ENCODE data around the gene TTC34. TPM values are rescaled to one million over a fixed set of nuclear protein-coding genes. Genes with fewer than 3 reads are reported as not detected.

The TTC34 gene
- total and polyA plus RNA-seq, 5 experiments from 2014 or later, result 0.03 to 6.2 (median 0.37) TPM

DNA sequence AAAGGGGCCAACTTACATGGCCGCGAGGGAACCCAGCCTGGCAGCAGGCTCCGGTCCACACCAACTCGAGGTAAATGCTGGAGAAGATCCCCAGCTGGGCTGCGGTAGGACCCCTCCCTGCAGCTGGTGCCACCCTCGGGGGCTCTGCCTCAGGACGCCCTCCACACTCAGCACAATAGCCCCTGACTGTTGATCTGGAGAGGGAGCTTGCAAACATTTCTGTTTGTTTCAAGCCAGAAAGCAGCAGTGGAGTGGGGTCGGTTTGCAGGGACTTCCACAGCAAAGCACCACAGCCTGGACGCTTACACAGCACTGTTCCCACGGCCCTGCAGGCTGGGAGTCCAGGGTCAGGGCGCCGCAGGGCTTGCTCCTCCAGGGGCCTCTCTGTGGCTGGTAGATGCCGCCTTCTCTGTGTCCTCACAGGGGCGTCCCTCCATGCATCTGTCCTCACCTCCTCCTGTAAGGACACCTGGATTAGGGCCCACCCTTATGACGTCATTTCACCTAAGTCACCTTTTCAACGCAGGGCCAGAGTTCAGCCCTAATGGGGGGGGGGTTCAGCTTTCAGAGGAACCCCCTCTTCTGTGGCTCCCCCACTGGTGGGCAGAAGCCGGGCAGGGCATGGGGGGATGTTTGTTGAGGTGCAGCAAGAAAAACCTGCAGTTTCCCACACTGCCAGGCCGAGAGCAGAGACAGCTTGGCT lies 24.1 kb upstream of the TTC34 start:
- peaks cover 0 to 6% (median 6%) of the 10 kb centered on the region in 4 donors for H3K4me1 Mint-ChIP-seq
- peak in 1 of 10 donors; percentile 51 for DNase-seq
- H3K27ac Mint-ChIP-seq, result peak overlapping the region in 1 of 10 donors; percentile 31
- POLR2A ChIA-PET, result no interaction called here
- H3K27me3 Mint-ChIP-seq, result peaks cover 2 to 11% (median 8%) of the 10 kb centered on the region in 5 donors
- peaks cover 0 to 13% (median 10%) of the 10 kb centered on the region in 9 donors for H3K9me3 Mint-ChIP-seq
- no peak overlapping the region for H3K4me3 Mint-ChIP-seq
- no peak for ATAC-seq
- H3K36me3 Mint-ChIP-seq, result peaks cover 0 to 3% (median 0%) of the 10 kb centered on the region in 3 donors

DNA sequence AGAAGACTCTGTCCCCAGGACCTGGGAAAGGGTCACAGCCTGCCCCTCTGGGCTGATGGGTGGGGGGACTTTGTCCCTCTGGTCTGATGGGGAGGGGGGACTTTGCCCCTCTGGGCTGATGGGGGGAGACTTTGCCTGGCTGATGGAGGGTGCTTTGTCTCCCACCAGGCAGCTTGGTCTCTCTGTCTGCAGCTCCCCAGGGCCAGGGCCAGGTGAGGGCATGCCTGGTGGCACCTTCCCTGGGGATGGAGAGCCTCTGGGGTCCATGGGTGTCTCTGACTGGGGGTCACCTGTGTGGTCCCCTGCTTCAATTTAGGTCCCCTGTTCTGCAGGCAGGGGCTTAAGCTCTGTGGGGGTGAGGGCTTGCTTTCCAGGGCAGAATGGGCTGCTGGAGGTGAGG lies 23.5 kb upstream of the TTC34 start:
- Mint-ChIP-seq H3K4me1 (peaks cover 0 to 6% (median 6%) of the 10 kb centered on the region in 4 donors), H3K9me3 (peaks cover 0 to 13% (median 9%) of the 10 kb centered on the region in 9 donors), H3K36me3 (peaks cover 0 to 3% (median 0%) of the 10 kb centered on the region in 3 donors), H3K4me3 (peak overlapping the region in 1 of 10 donors; percentile 14), H3K27me3 (peaks cover 2 to 11% (median 8%) of the 10 kb centered on the region in 5 donors), H3K27ac (peak overlapping the region in 1 of 10 donors; percentile 31)
- ATAC-seq, result no peak
- POLR2A ChIA-PET, result no interaction called here
- DNase-seq, result peak in 1 of 10 donors; percentile 53

DNA sequence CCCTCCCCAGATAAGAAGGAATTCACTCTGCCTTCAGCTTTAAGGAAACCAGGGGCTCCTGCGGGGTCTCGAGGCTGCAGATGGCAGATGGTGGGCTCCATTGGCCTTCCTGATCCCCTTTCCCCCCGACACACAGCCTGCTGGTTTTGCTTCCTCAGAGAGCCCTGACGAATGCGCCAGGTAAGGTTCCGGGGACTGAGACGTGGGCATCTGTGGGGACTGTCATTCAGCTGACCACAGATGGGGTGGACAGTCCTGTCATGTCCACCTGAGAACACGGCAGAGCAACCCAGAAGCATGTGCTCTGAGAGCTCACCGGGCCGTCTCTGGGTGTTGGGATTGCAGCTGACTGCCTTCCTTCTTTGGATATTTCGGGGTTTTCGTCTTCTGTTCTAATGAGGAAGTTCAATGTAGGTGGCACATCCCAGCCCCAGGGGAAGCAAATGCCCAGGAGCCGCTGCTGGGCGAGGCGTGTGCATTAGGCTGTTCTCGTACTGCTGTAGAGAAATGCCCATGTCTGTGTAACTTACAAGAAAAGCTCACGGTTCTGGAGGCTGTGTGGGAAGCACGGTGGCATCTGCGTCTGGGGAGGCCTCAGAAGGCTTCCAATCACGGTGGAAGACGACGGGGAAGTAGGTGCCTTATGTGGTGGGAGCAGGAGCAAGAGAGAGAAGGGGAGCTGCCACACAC lies 22.6 kb upstream of the TTC34 start:
- POLR2A ChIA-PET, result no interaction called here
- ATAC-seq (no peak), DNase-seq (peak in 1 of 10 donors; percentile 38)
- Mint-ChIP-seq H3K4me3 (no peak overlapping the region), H3K27me3 (peaks cover 2 to 12% (median 9%) of the 10 kb centered on the region in 5 donors), H3K27ac (peak overlapping the region in 2 of 10 donors; percentile 37 to 88), H3K9me3 (peaks cover 0 to 13% (median 8%) of the 10 kb centered on the region in 9 donors), H3K36me3 (peaks cover 0 to 3% (median 0%) of the 10 kb centered on the region in 3 donors), H3K4me1 (peaks cover 0 to 6% (median 6%) of the 10 kb centered on the region in 4 donors)

DNA sequence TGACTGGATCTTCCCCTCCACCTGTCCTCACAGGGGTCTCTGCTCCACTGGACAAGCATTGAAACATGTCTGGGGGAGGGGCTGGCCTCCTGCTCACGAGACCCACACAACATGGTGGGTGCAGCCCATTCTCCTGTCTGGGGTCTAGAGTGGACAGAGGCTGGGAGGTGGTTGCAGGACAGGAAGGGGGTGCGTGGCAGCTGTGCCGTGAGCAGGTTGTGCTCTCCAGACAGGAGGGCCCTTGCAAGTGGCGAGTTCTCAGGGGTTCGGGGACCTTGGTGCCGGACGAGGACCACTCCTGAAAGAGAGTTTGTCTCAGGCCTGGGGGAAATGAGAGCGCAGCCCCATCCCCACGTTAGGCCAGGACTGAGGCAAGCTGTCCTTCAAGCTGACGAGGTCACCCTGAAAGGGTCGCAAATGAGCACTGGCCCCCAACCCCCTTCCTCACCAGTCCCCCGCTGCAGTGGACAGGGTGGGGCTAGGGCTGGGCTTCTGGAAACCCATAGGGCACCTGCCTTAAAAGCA lies 21.2 kb upstream of the TTC34 start:
- Mint-ChIP-seq H3K4me1 (peaks cover 0 to 6% (median 6%) of the 10 kb centered on the region in 4 donors), H3K4me3 (no peak overlapping the region), H3K36me3 (no peaks in the 10 kb centered on the region), H3K27ac (no peak overlapping the region), H3K9me3 (peaks cover 0 to 7% (median 3%) of the 10 kb centered on the region in 9 donors), H3K27me3 (peaks cover 2 to 17% (median 11%) of the 10 kb centered on the region in 5 donors)
- ATAC-seq, result no peak
- peak in 1 of 10 donors; percentile 41 for DNase-seq
- POLR2A ChIA-PET, result no interaction called here

DNA sequence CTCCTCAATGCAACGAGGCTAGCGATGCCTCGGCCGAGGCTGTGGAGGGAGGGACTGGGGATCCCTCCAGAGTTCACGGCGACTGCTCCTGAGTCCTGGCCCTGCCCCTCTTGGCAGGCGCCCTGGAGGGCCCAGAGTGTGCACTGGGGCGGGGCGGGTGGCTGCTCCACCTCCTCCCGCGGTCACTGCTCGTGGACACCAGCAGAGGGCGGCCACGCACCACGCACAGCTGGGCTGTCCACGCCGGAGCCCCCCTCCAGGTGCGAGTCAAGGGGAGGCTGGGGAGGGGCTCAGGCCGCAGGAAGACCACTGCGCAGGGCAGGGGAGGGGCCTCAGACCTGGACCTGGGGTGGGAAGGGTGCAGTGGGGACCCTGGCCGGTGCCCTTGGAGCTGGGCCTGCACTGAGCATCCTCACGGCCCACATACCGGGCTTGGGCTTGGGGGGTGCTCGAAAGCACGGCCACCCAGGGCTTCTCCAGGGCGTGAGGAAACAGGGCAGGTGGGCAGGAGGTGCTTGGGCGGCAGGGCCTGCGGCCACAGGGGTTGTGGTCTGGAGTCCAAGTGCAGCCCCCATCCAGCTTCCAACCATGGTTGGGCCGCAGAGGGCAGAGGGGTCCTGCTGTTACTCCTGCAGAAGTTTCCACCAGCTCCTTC lies 20.6 kb upstream of the TTC34 start:
- no peaks in the 10 kb centered on the region for H3K36me3 Mint-ChIP-seq
- POLR2A ChIA-PET, result interaction anchor here (0.8 kb wide), 1 partner anchor 18 kb away, joined by 5 read pairs; no protein-coding TSS in a partner anchor

DNA sequence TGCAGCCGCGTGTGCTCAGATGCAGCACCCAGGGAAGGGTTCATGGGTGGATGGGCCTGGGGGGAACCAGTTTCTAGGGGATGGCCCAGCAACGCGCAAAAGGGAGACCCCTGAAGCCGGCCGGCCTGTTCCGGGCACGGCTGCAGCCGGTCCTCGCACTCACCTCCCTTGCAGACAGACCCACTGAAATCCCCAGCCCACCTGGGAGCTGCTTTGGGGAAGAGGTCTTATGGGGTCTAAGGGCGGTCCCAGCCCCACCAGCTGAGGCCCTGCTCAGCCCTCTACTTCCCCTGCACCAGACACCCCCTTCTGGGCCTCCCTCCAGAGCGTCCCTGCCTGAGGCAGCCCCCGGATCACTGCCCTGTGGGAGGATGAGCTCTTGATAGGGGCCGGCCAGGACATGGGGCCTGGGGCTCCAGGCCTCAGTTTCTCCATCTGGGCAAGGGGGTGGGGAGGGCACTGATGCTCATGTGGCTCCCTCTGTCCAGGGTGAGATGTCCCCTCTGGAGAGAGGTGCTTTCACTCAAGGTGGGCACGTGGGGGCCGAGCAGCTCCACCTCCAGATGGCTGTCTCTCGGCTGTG lies 20.0 kb upstream of the TTC34 start:
- Mint-ChIP-seq H3K9me3 (no peaks in the 10 kb centered on the region), H3K4me3 (peak overlapping the region in 1 of 10 donors; percentile 38), H3K4me1 (peaks cover 0 to 6% (median 5%) of the 10 kb centered on the region in 4 donors), H3K27me3 (peaks cover 2 to 17% (median 11%) of the 10 kb centered on the region in 5 donors), H3K27ac (peak overlapping the region in 1 of 10 donors; percentile 15), H3K36me3 (no peaks in the 10 kb centered on the region)
- DNase-seq, result peak in 2 of 10 donors; percentile 9 to 42
- ATAC-seq, result no peak
- POLR2A ChIA-PET, result interaction anchor here (0.8 kb wide), 1 partner anchor 18 kb away, joined by 5 read pairs; no protein-coding TSS in a partner anchor

More for the DNA sequence above, 20.6 kb upstream of the TTC34 start:
- peaks cover 0 to 2% (median 0%) of the 10 kb centered on the region in 9 donors for H3K9me3 Mint-ChIP-seq
- peaks cover 0 to 6% (median 5%) of the 10 kb centered on the region in 4 donors for H3K4me1 Mint-ChIP-seq
- DNase-seq (peak; percentile 27 to 74 (median 56)), ATAC-seq (peak; percentile 88 to 93)
- H3K27ac Mint-ChIP-seq, result no peak overlapping the region
- H3K27me3 Mint-ChIP-seq, result peaks cover 2 to 17% (median 11%) of the 10 kb centered on the region in 5 donors
- peak overlapping the region in 1 of 10 donors; percentile 38 for H3K4me3 Mint-ChIP-seq

DNA sequence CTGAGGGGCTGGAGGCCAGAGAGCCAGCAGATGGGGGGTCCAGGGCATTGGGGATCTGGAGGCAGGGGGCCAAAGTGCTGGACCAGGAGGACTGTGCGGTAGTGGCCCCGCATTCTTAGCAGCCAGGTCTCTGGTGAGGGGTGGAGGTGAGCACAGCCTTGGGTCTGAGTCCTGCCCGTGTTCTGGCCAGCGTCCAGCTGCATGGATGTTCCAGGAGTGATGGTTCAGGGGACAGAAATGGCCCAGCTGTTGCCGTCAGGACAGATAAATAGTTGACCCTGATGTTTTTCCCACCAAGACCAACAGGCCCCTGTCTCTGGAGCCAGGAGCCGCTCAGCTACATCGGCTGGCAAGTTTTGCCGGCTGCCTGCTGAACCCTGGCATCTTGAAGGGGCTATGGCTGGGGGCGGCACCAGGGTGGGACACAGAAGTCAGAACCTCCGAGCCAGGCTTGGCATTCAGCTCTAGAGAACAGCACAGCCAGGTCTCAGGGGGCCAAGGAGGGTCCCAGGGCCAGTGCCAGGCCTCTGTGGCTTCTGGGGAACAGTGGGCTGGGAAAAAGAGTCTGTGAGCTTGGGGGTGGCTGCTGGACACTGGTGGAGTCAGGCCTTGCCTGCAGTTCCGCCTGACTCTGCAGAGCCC lies 19.4 kb upstream of the TTC34 start:
- Mint-ChIP-seq H3K27ac (peak overlapping the region in 1 of 10 donors; percentile 15), H3K4me1 (peaks cover 0 to 6% (median 5%) of the 10 kb centered on the region in 4 donors), H3K36me3 (no peaks in the 10 kb centered on the region), H3K27me3 (peaks cover 2 to 17% (median 11%) of the 10 kb centered on the region in 5 donors), H3K9me3 (no peaks in the 10 kb centered on the region), H3K4me3 (no peak overlapping the region)
- DNase-seq, result peak in 1 of 10 donors; percentile 44
- POLR2A ChIA-PET, result no interaction called here
- ATAC-seq, result no peak

DNA sequence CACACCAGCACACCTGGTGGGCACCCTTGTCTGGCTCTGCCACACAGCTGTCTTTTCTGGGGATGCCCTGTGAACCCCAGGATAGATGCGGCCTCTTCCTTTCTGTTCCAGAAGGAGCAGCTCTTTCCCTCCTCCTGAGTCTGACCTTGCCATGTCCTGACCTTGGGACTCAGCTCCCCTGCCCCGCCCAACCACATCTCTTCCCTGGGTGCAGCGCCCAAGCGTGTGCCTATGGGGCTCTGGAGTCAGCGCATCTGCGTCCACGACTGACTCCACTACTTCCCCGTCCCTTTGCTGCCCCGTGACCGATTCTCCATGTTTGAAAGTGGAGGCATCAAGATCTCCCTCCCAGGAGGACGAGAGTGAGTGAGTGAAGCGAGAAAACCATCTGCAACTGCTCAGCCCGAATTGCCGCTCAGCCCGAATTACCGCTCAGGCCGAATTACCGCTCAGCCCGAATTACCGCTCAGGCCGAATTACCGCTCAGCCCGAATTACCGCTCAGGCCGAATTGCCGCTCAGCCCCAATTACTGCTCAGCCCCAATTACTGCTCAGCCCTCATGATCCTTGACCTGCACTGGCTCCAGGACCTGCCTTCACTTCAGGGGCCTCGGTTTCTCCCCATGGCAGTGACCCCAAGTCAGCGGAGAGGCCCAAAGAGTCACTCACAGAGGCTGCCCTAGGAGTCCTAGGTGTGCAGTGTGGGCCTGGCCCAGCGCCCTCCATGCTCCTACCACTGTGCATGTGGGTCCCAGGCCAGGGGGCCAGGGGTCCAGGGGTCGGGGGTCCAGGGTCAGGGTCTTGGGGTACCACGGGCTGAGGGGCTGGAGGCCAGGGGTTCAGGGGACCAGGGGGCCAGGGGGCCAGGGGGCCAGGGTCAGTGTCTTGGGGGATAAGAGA lies 18.6 kb upstream of the TTC34 start:
- H3K9me3 Mint-ChIP-seq, result no peaks in the 10 kb centered on the region
- peaks cover 0 to 6% (median 5%) of the 10 kb centered on the region in 4 donors for H3K4me1 Mint-ChIP-seq
- H3K27ac Mint-ChIP-seq, result peak overlapping the region in 1 of 10 donors; percentile 62
- H3K4me3 Mint-ChIP-seq, result no peak overlapping the region
- peaks cover 2 to 17% (median 11%) of the 10 kb centered on the region in 5 donors for H3K27me3 Mint-ChIP-seq
- ATAC-seq (no peak), DNase-seq (peak in 1 of 10 donors; percentile 57)
- POLR2A ChIA-PET, result no interaction called here
- H3K36me3 Mint-ChIP-seq, result no peaks in the 10 kb centered on the region

DNA sequence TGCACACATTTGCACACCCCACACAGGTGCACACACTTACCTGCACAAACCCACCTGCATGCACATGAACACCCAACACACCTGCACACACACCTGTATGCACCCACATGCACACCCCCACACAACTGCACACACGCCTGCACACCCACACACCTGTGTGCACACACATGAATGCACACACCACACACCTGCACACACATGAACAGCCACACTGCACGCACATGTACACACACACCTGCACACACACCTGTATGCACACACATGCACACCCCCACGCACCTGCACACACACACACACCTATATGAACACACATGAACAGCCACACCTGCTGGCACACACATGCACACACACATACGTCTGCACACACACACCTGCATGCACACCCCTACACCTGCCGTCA lies 17.9 kb upstream of the TTC34 start:
- no peak for ATAC-seq
- DNase-seq, result no peak
- POLR2A ChIA-PET, result no interaction called here
- Mint-ChIP-seq H3K4me1 (peaks cover 0 to 6% (median 5%) of the 10 kb centered on the region in 4 donors), H3K27me3 (peaks cover 2 to 16% (median 11%) of the 10 kb centered on the region in 5 donors), H3K9me3 (no peaks in the 10 kb centered on the region), H3K4me3 (no peak overlapping the region), H3K36me3 (no peaks in the 10 kb centered on the region), H3K27ac (peak overlapping the region in 4 of 10 donors; percentile 6 to 66 (median 8))

DNA sequence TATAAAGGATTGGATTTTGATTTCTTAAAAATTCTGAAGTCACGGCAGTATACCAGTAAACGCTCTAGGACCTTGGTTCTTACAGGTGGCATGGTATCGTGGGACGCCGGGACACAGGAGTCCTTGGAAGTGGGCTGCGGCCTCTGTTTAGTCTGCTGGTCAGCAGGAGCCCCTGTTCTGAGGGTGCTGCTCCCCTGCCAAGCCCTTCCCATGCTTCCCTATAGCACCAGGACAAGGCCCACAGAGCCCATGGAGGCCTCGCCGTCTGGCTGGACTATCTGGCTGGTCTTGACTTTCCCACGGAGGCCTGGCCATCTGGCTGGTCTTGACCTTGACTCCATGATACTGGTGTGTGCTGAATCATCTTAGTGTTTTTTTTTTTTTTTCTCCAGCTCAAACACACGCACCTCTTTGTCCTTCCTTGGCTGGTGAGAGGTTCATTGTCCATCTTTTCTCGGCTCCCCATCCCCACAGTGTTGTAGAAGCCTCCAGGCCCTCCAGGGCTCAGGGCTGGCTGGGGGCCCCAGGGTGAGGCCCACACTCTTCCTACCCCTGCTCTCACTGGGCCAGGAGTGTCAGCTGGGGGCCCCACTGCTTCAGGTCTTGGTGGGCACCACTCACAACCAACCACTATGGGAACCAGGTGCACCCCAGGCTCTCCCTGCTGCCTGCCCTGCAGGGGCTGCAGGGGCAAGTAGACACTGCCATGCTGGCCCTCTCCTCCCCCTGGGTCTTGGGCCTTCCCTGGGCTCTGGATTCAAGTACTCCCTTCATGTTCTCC lies 16.5 kb upstream of the TTC34 start:
- Mint-ChIP-seq H3K27ac (no peak overlapping the region), H3K9me3 (no peaks in the 10 kb centered on the region), H3K4me1 (peaks cover 0 to 6% (median 3%) of the 10 kb centered on the region in 4 donors), H3K4me3 (no peak overlapping the region), H3K36me3 (no peaks in the 10 kb centered on the region), H3K27me3 (peaks cover 0 to 8% (median 4%) of the 10 kb centered on the region in 5 donors)
- ATAC-seq (no peak), DNase-seq (peak in 1 of 10 donors; percentile 52)
- POLR2A ChIA-PET, result no interaction called here

All from naive thymus-derived CD8-positive, alpha-beta T cell (primary cell).